ENCODE results near the gene TCF7L1. TPM values are rescaled to one million over a fixed set of nuclear protein-coding genes. Genes with fewer than 3 reads are reported as not detected.

TCF7L1 gene
- total and polyA plus RNA-seq, 9 of the 15 experiments (the other 6 are each of a cell fraction or from before 2014, with no cell fraction given) = 0.03 to 0.11 (median 0.07) TPM; not detected in 5

- TF ChIP-seq NCOA4 (IDR thresholded peaks at IDR 0.05; ENCODE audit: partially characterized antibody) = no peak
- TF ChIP-seq ZNF436 (CRISPR knock-in tag; IDR thresholded peaks at IDR 0.05) = no peak
- no peak for TF ChIP-seq ZNF274 (IDR thresholded peaks at IDR 0.05; ENCODE audit: borderline replicate concordance, low read depth, low read length)
- no peak for TF ChIP-seq CHD4 (IDR thresholded peaks at IDR 0.05; ENCODE audit: insufficient read depth, insufficient replicate concordance, low read depth, low read length, poor library complexity, severe bottlenecking)
- no peak for TF ChIP-seq HNRNPK (IDR thresholded peaks at IDR 0.05; ENCODE audit: low read depth, low read length, poor library complexity, severe bottlenecking)
- no peak for TF ChIP-seq ZFP36 (IDR thresholded peaks at IDR 0.05; ENCODE audit: low read depth, low read length, partially characterized antibody)
- TF ChIP-seq ZKSCAN8 (CRISPR knock-in tag; IDR thresholded peaks at IDR 0.05) = no peak
- no peak for TF ChIP-seq HEY1 (CRISPR knock-in tag; IDR thresholded peaks at IDR 0.05; ENCODE audit: borderline replicate concordance)
- peak; percentile 97 for TF ChIP-seq PHF8 (IDR thresholded peaks at IDR 0.05; ENCODE audit: borderline replicate concordance, low read length)
- peak; percentile 99 for TF ChIP-seq POLR2B (IDR thresholded peaks at IDR 0.05; ENCODE audit: low read depth, partially characterized antibody)
- TF ChIP-seq CREB5 (CRISPR knock-in tag; IDR thresholded peaks at IDR 0.05) = no peak
- TF ChIP-seq MECOM (CRISPR knock-in tag; IDR thresholded peaks at IDR 0.05) = no peak
- TF ChIP-seq PREB (CRISPR knock-in tag; IDR thresholded peaks at IDR 0.05) = no peak
- peak; percentile 83 for TF ChIP-seq ETV1 (tag; conservative IDR thresholded peaks at IDR 0.05; ENCODE audit: low read depth)
- 0 out of 2 replicates have a peak, but pooled peaks have one; percentile 37 for TF ChIP-seq KLF1 (tag; IDR thresholded peaks at IDR 0.05)
- no peak for TF ChIP-seq ZNF717 (CRISPR knock-in tag; IDR thresholded peaks at IDR 0.05)
- no peak for TF ChIP-seq E4F1 (CRISPR knock-in tag; IDR thresholded peaks at IDR 0.05; ENCODE audit: borderline replicate concordance)
- TF ChIP-seq CREB3 (tag; conservative IDR thresholded peaks at IDR 0.05; ENCODE audit: low read depth) = no peak
- TF ChIP-seq ILF3 (IDR thresholded peaks at IDR 0.05; ENCODE audit: borderline replicate concordance) = no peak
- TF ChIP-seq RBM39 (optimal IDR thresholded peaks at IDR 0.05; ENCODE audit: low read depth, low read length) = no peak
Measured at GRCh38 chr2:85327822-85328617, 194.8 kb downstream of the TCF7L1 start, which contains the start of gene TGOLN2 (continued).

All from K562 (cell line).